HG02870 (cell line): ENCODE data around the gene TCF4.

ENCODE experiments used
- ATAC-seq: cut with Tn5 transposase; IDR thresholded peaks from one replicate; pipeline ENCODE4 v1.9.1; 2021; ENCODE audit warnings: mild to moderate bottlenecking, moderate library complexity; ENCODE audit not compliant: unreplicated experiment

TCF4 gene

GRCh38 chr18:55418439-55418838, 169.6 kb downstream of the TCF4 start:
- ATAC-seq = no peak

GRCh38 chr18:55416791-55417190, 171.2 kb downstream of the TCF4 start:
- no peak for ATAC-seq

- peak; percentile 78 for ATAC-seq
These were observed 172.6 kb downstream of the TCF4 start for GRCh38 chr18:55415258-55415871.

- ATAC-seq = no peak
These were observed 173.5 kb downstream of the TCF4 start for GRCh38 chr18:55414475-55414874.

DNA sequence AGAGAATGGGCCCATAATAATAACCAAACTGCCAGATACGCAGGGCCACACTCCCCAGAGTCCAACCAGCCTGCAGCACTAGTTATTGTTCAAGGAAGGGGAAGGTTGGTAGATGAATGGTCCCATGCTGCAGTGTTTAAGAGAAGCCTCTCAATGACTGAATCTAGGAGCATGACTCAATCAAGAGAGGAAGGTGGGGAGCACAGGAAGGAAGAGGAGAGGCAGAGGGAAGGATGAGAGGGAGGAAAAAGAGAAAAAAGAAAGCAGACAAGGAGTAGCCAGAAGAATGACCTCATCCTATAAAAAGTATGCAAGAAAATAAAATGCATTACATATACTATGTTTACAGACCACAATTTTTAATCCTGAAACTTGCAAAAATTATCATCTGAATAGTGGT, 174.5 kb downstream of the TCF4 start:
- ATAC-seq = no peak

GRCh38 chr18:55407774-55408535, 180.0 kb downstream of the TCF4 start:
- ATAC-seq = no peak

DNA sequence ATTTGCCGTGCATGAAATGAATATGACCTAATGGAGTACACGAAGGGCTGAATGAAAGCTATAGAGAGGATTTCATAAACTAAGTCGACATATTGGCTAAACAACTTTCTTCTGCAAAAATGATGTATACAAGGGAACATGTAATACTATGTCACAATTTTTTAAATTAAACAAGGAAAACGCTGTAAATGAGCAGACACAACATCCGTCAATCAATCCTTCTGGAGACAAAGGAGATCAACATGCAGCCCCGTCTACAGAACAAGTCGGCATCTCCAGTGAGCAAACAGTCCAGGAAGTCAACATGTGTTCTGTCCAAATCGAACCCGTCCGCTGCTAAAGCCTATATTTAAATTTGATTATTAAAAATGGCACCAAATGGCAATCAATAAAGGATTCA, 180.8 kb downstream of the TCF4 start:
- no peak for ATAC-seq

DNA sequence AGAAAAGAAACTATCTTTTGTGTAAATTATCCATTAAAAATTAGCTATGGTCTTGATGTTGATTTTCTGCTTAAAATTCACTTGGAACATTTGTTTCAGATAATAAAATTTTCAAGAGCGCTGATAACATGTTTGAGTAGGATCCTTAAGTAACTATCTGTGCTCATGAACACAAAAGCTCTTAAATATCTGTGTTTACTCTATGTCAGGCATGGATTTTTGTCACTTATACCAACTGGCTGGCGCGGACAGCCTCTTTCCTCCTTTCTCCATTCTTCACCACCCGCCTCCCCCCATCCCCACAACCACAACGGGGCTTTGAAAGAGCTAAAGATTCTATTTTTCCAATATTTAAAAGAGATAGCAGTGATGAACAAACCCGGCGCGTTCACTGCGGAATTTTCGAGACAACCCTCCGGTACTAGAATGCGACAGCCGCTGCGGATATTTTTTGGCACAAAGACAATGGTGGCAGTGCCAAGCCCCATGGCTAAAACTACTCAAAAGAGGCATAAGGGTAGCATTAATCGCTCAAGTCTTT, 181.5 kb downstream of the TCF4 start:
- no peak for ATAC-seq

DNA sequence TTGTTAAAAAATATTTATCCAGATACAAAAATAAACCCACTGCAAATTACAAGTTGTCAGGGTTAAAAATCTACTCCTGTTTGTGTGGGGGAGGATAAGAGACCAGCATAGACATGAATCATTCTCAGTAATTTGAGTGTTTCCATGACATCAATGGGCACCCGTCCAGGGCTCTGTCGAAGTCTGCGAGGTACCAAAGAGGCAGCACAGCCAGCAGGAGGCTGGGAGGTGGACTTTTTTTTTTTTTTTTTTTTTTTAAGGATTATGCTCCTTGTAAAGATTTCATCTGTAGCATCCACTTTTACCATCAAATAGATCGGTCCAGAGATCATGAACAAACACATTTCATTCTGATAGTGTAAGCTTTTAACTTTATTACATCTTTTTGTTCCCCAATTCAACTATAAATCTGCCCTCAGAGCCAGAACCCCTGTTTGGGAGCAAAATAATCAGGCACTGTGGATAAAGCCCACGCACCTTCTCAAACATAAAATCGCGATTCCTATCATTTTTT, 182.0 kb downstream of the TCF4 start:
- ATAC-seq = no peak

- ATAC-seq = no peak
These were observed 182.5 kb downstream of the TCF4 start for GRCh38 chr18:55405475-55405874.

GRCh38 chr18:55404832-55405465, 183.0 kb downstream of the TCF4 start:
- ATAC-seq = no peak

GRCh38 chr18:55404136-55404830, 183.7 kb downstream of the TCF4 start:
- no peak for ATAC-seq

GRCh38 chr18:55403421-55403949, 184.5 kb downstream of the TCF4 start:
- no peak for ATAC-seq

- ATAC-seq = no peak
These were observed 185.1 kb downstream of the TCF4 start for GRCh38 chr18:55402731-55403405.

GRCh38 chr18:55401638-55402191, 186.3 kb downstream of the TCF4 start:
- no peak for ATAC-seq

DNA sequence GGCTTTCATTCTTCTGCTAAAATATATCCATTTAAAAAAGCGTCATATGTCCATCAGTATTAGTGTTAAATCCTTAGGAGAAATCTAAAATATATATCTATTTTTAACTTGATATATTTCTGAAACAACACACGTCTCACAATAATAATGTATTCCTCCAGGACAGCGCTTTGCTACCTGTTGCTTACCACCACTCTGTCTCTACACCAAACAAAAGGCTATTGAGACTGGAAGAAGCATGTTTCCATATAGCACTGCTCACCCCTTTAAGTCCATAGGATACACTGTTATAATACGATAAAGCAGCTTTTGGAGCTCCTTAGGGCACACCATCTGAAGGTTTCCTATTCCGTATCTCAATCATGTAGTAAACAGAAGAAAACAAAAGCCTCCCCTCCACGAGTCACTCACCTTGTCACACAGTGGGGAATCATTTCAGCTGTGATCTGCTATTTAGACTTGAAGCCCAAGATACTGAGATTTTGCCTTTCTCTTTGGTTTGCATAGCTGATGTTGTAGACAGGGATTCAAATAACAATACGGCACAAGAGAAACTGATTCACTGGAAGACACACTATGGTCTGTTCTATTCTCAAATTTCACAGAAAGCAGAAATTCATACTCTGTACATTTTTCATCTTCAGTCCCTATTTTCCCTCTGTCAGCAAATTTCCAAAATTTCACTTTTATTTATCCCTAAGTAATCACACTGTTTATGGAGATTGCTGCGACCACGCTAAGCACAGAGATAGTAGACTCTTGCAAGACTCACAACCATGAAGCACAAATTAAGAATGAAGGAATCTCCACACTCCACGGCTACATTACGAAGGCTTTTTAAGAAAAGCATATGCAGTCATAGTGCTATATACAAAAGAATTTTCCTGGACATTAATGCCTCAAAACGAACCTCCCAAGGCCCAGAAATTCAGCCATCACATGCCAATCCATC, 187.1 kb downstream of the TCF4 start:
- ATAC-seq = no peak

DNA sequence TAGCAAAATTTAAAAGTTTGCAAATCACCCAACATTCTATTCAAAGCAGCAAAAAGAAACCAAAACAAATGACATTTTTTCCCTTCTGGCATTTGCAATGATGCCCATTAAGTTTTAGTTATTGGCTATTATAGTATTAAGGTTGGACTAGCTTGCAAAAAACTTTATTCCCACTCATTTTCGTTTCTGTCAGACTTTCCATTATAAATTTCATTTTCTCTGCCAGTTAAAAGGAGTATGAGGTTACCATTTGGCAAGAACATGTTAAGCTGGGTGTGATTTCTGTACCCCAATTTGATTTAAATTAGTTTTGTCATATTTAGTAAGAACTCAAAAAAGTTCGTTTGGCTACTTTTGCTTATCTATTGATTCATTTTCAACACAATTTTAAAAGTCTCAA, 187.9 kb downstream of the TCF4 start:
- no peak for ATAC-seq

DNA sequence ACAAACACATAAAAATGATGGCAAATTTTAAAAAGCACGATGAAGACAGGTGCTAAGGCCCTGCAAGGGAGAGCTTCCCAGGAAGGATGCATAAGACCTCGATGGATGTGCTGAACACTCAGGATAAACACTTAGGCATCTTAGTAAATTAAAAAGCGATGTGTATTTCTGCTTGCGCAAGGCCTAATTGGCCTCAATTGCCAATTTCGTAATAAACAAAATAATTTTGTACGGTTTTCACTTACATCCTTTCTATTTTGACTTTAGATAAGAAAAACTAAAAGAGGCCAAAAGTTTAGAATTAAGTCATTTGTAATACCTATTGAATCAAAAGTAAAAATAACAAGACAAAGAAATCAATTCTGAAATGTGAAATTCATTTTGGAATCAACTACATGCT, 189.1 kb downstream of the TCF4 start:
- ATAC-seq = no peak

DNA sequence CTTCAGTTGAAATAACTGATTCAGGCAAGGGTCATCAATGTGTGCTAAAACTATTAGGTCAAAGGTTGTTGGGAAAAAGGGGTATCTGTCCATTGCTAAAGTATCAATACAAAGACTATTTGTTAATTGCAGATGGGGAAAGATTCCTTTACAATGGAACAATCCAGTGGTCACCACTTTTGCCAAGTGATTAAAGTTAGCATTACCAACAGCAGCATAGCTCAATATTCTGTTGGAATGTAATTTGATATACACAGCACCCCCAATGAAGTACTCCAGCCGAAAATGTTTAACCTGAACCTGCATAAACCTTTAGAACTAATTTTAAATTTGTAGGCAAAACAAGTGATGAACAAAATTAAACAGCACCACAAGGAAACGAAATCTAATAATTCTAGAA, 191.0 kb downstream of the TCF4 start:
- no peak for ATAC-seq
